ENCODE data around the gene RABGAP1L. TPM values are rescaled to one million over a fixed set of nuclear protein-coding genes. Genes with fewer than 3 reads are reported as not detected.

Gene RABGAP1L
- total RNA-seq, 4 donors from 2014 or later = 42.4 to 74.5 (median 49.1) TPM

- Histone ChIP-seq H3K27ac (no peak overlapping the region), H3K27me3 (no peaks in the 10 kb centered on the region), H3K9me3 (peaks cover 0 to 9% (median 0%) of the 10 kb centered on the region in 4 donors), H3K36me3 (no peaks in the 10 kb centered on the region), H3K4me3 (no peak overlapping the region), H3K4me1 (no peaks in the 10 kb centered on the region)
- WGBS, 2 donors = 69 to 74% methylated on average over 2 of the region's 2 CpGs
- no peak for TF ChIP-seq EP300 (IDR thresholded peaks at IDR 0.05)
- no peak for TF ChIP-seq CTCF (IDR thresholded peaks at IDR 0.05)
- TF ChIP-seq POLR2A (IDR thresholded peaks at IDR 0.05) = no peak
- no peak for DNase-seq (ENCODE audit: low spot score in 2 of 2)
Measured at GRCh38 chr1:174740249-174740968, 581.1 kb downstream of the RABGAP1L start.

GRCh38 chr1:174742805-174743653 is 583.7 kb downstream of the RABGAP1L start:
- Histone ChIP-seq H3K36me3 (no peaks in the 10 kb centered on the region), H3K4me3 (no peak overlapping the region), H3K9me3 (no peaks in the 10 kb centered on the region), H3K4me1 (no peaks in the 10 kb centered on the region), H3K27ac (no peak overlapping the region), H3K27me3 (no peaks in the 10 kb centered on the region)
- WGBS, 2 donors = 66 to 67% methylated on average over 3 of the region's 3 CpGs
- no peak for DNase-seq (ENCODE audit: low spot score in 2 of 2)
- TF ChIP-seq CTCF (IDR thresholded peaks at IDR 0.05) (no peak), POLR2A (IDR thresholded peaks at IDR 0.05) (no peak), EP300 (IDR thresholded peaks at IDR 0.05) (no peak)

- H3K9me3 ChIP-seq = no peaks in the 10 kb centered on the region
- no peak for TF ChIP-seq EP300 (IDR thresholded peaks at IDR 0.05)
- TF ChIP-seq POLR2A (IDR thresholded peaks at IDR 0.05) = no peak
- peak; percentile 44 to 67 (median 50) for TF ChIP-seq CTCF (IDR thresholded peaks at IDR 0.05)
- DNase-seq (ENCODE audit: low spot score in 2 of 2) = no peak
- H3K36me3 ChIP-seq = no peaks in the 10 kb centered on the region
- no peaks in the 10 kb centered on the region for H3K27me3 ChIP-seq
- 28 to 32% methylated on average over 4 of the region's 4 CpGs for WGBS, 2 donors
- H3K27ac ChIP-seq = no peak overlapping the region
- H3K4me1 ChIP-seq = no peaks in the 10 kb centered on the region
- H3K4me3 ChIP-seq = no peak overlapping the region
Measured at GRCh38 chr1:174743654-174744561, 584.6 kb downstream of the RABGAP1L start.

- Histone ChIP-seq H3K9me3 (no peaks in the 10 kb centered on the region), H3K4me3 (no peak overlapping the region), H3K36me3 (no peaks in the 10 kb centered on the region), H3K27me3 (no peaks in the 10 kb centered on the region), H3K4me1 (no peaks in the 10 kb centered on the region), H3K27ac (no peak overlapping the region)
- WGBS, 2 donors = 79 to 85% methylated on average over 2 of the region's 2 CpGs
- DNase-seq (ENCODE audit: low spot score in 2 of 2) = no peak
- TF ChIP-seq CTCF (IDR thresholded peaks at IDR 0.05) = no peak
- TF ChIP-seq EP300 (IDR thresholded peaks at IDR 0.05) = no peak
- TF ChIP-seq POLR2A (IDR thresholded peaks at IDR 0.05) = no peak
Measured at GRCh38 chr1:174744886-174745285, 585.6 kb downstream of the RABGAP1L start.
